Gastrocnemius medialis (tissue), 4 donors: ENCODE data around the gene FOXE1. TPM values are rescaled to one million over a fixed set of nuclear protein-coding genes. Genes with fewer than 3 reads are reported as not detected.

Experiments
- ATAC-seq, 2 donors: fragments of 150-250 bp; one replicate each; pipeline ENCODE4 v1.9.1; 2016
- DNase-seq, 2 donors: peaks; one replicate each; pipeline ENCODE4 v3.0.0-alpha.2; 2019
- H3K27ac ChIP-seq, 4 donors: fragments of 200-600 bp; sonication (generic); 1 replicate in 1 of 4; 2 replicates in 3 of 4; pipeline ENCODE4 v1.5.1; 2016 to 2018; ENCODE audit warnings: mild to moderate bottlenecking in 2 of 4, moderate library complexity in 1 of 4
- H3K27me3 ChIP-seq, 3 donors: fragments of 200-600 bp; sonication (generic) in 2 of 3; 1 replicate in 1 of 3; 2 replicates in 2 of 3; pipeline versions ENCODE4 v1.5.1 to v1.6.0; 2016 to 2019; ENCODE audit warnings: mild to moderate bottlenecking in 1 of 3, moderate library complexity in 1 of 3
- H3K36me3 ChIP-seq, 2 donors: fragments of 200-600 bp; sonication (generic) in 1 of 2; one replicate each; pipeline ENCODE4 v1.5.1; 2017 to 2018
- H3K4me1 ChIP-seq, 2 donors: fragments of 200-600 bp; sonication (generic) in 1 of 2; one replicate each; pipeline ENCODE4 v1.5.1; 2016 to 2017; ENCODE audit warnings: mild to moderate bottlenecking in 2 of 2
- H3K4me3 ChIP-seq, 4 donors: fragments of 200-600 bp; sonication (generic) in 3 of 4; 1 replicate in 1 of 4; 2 replicates in 3 of 4; pipeline ENCODE4 v1.5.1; 2016 to 2019; ENCODE audit warnings: mild to moderate bottlenecking in 2 of 4
- H3K9me3 ChIP-seq, 3 donors: fragments of 200-600 bp; sonication (generic) in 2 of 3; 1 replicate in 1 of 3; 2 replicates in 2 of 3; pipeline ENCODE4 v1.5.1; 2016 to 2019
- CTCF ChIP-seq, 5 experiments: fragments of 450-650 bp in 3 of 5; fragments of 200-600 bp in 2 of 5; sonication (generic) in 2 of 5; IDR thresholded peaks in 4 of 5; conservative IDR thresholded peaks in 1 of 5; 1 replicate in 4 of 5; 2 replicates in 1 of 5; pipeline ENCODE4 v1.5.1; 2016 to 2019; ENCODE audit warnings: antibody characterized with exemption in 5 of 5, mild to moderate bottlenecking in 3 of 5, moderate library complexity in 3 of 5
- POLR2A ChIP-seq, 2 donors: fragments of 450-650 bp; IDR thresholded peaks; one replicate each; pipeline ENCODE4 v1.6.1; 2017; ENCODE audit warnings: antibody characterized with exemption in 2 of 2, mild to moderate bottlenecking in 2 of 2, moderate library complexity in 2 of 2
- in situ Hi-C, 4 donors: fragments of 200-750 bp; cut with MboI; loops; one replicate each; pipeline versions ENCODE4 v1.15.0 to v1.8.0; 2017; ENCODE audit warnings: low sequenced_read_pairs in 4 of 4
- intact Hi-C: fragments of 100-400 bp; cut with DNase I; formaldehyde crosslinking; loops from one replicate; pipeline ENCODE4 v1.15.1; 2023; ENCODE audit warnings: low total_unique reads
- total RNA-seq, 4 donors: library from RNA; depleted of rRNA; stranded (reverse); fragments of >200 nt; gene quantifications; one replicate each; pipeline versions ENCODE4 v1.1.0 to v1.2.3, GENCODE V29; 2016

Gene FOXE1
- total RNA-seq, 4 donors from 2014 or later = not detected

- Histone ChIP-seq H3K4me1 (no peaks in the 10 kb centered on the region), H3K36me3 (no peaks in the 10 kb centered on the region), H3K4me3 (no peak overlapping the region), H3K9me3 (peaks cover 0 to 9% (median 0%) of the 10 kb centered on the region in 3 donors), H3K27me3 (peaks cover 31 to 57% (median 40%) of the 10 kb centered on the region in 3 donors), H3K27ac (no peak overlapping the region)
- TF ChIP-seq POLR2A (IDR thresholded peaks at IDR 0.05) = no peak
- TF ChIP-seq CTCF (IDR thresholded peaks at IDR 0.05 in 4 of 5, conservative IDR thresholded peaks at IDR 0.05 in 1 of 5) = no peak
- DNase-seq (no peak), ATAC-seq (no peak)
- in situ Hi-C loops (no loop called here), intact Hi-C loops (no loop called here)
These were observed 10.3 kb downstream of the FOXE1 start for GRCh38 chr9:97863314-97863713.

- no peak for DNase-seq
- TF ChIP-seq POLR2A (IDR thresholded peaks at IDR 0.05) (no peak), CTCF (IDR thresholded peaks at IDR 0.05 in 4 of 5, conservative IDR thresholded peaks at IDR 0.05 in 1 of 5) (no peak)
- Histone ChIP-seq H3K27ac (no peak overlapping the region), H3K9me3 (peaks cover 0 to 9% (median 0%) of the 10 kb centered on the region in 3 donors), H3K4me3 (no peak overlapping the region), H3K27me3 (peaks cover 21 to 52% (median 29%) of the 10 kb centered on the region in 3 donors), H3K36me3 (no peaks in the 10 kb centered on the region), H3K4me1 (no peaks in the 10 kb centered on the region)
- no peak for ATAC-seq
- in situ Hi-C loops = no loop called here
- intact Hi-C loops = no loop called here
These were observed 11.4 kb downstream of the FOXE1 start for GRCh38 chr9:97864396-97864795.

- no peaks in the 10 kb centered on the region for H3K36me3 ChIP-seq
- H3K27me3 ChIP-seq = peaks cover 6 to 35% (median 15%) of the 10 kb centered on the region in 3 donors
- peaks cover 0 to 9% (median 0%) of the 10 kb centered on the region in 3 donors for H3K9me3 ChIP-seq
- H3K4me3 ChIP-seq = no peak overlapping the region
- ATAC-seq = no peak
- in situ Hi-C loops = no loop called here
- TF ChIP-seq POLR2A (IDR thresholded peaks at IDR 0.05) (no peak), CTCF (IDR thresholded peaks at IDR 0.05 in 4 of 5, conservative IDR thresholded peaks at IDR 0.05 in 1 of 5) (no peak)
- intact Hi-C loops = no loop called here
- H3K4me1 ChIP-seq = no peaks in the 10 kb centered on the region
- no peak for DNase-seq
- no peak overlapping the region for H3K27ac ChIP-seq
These were observed 13.3 kb downstream of the FOXE1 start for GRCh38 chr9:97866300-97866699.

- no peak for DNase-seq
- TF ChIP-seq CTCF (IDR thresholded peaks at IDR 0.05 in 4 of 5, conservative IDR thresholded peaks at IDR 0.05 in 1 of 5) (no peak), POLR2A (IDR thresholded peaks at IDR 0.05) (no peak)
- Histone ChIP-seq H3K9me3 (peaks cover 0 to 9% (median 0%) of the 10 kb centered on the region in 3 donors), H3K27ac (no peak overlapping the region), H3K27me3 (peaks cover under 1 to 32% (median 15%) of the 10 kb centered on the region in 3 donors), H3K4me1 (no peaks in the 10 kb centered on the region), H3K4me3 (no peak overlapping the region), H3K36me3 (no peaks in the 10 kb centered on the region)
- intact Hi-C loops (no loop called here), in situ Hi-C loops (no loop called here)
- no peak for ATAC-seq
These were observed 13.8 kb downstream of the FOXE1 start for GRCh38 chr9:97866848-97867247.

GRCh38 chr9:97868859-97869258, 15.8 kb downstream of the FOXE1 start:
- intact Hi-C loops (no loop called here), in situ Hi-C loops (no loop called here)
- H3K27ac ChIP-seq = no peak overlapping the region
- H3K36me3 ChIP-seq = no peaks in the 10 kb centered on the region
- H3K4me3 ChIP-seq = no peak overlapping the region
- TF ChIP-seq POLR2A (IDR thresholded peaks at IDR 0.05) = no peak
- TF ChIP-seq CTCF (IDR thresholded peaks at IDR 0.05 in 4 of 5, conservative IDR thresholded peaks at IDR 0.05 in 1 of 5) = no peak
- peaks cover 0 to 14% (median 11%) of the 10 kb centered on the region in 3 donors for H3K27me3 ChIP-seq
- no peaks in the 10 kb centered on the region for H3K4me1 ChIP-seq
- H3K9me3 ChIP-seq = peaks cover 0 to 9% (median 0%) of the 10 kb centered on the region in 3 donors
- ATAC-seq (no peak), DNase-seq (no peak)
